ENCODE measurements around the gene FAH.

The FAH gene

GRCh38 chr15:80157215-80157614, 4.4 kb downstream of the FAH start:
- no peak for TF ChIP-seq CTCF (IDR thresholded peaks at IDR 0.05; ENCODE audit: low read depth, low read length)
- no peak for TF ChIP-seq MAX (IDR thresholded peaks at IDR 0.05; ENCODE audit: low read depth, low read length)
- no peak for TF ChIP-seq MYC (IDR thresholded peaks at IDR 0.05; ENCODE audit: low read depth, low read length)
- no peak for TF ChIP-seq POLR2A (IDR thresholded peaks at IDR 0.05; ENCODE audit: extremely low read depth, insufficient read length)
- no peak for DNase-seq (ENCODE audit: low read depth)
- no peak overlapping the region for H3K4me3 ChIP-seq (ENCODE audit: low read depth, low read length)

- no peak overlapping the region for H3K4me3 ChIP-seq (ENCODE audit: low read depth, low read length)
- no peak for DNase-seq (ENCODE audit: low read depth)
- TF ChIP-seq MAX (IDR thresholded peaks at IDR 0.05; ENCODE audit: low read depth, low read length), result no peak
Measured at GRCh38 chr15:80159301-80159700, 6.5 kb downstream of the FAH start.

- peak; percentile 39 for DNase-seq (ENCODE audit: low read depth)
- H3K4me3 ChIP-seq (ENCODE audit: low read depth, low read length), result no peak overlapping the region
- no peak for TF ChIP-seq MYC (IDR thresholded peaks at IDR 0.05; ENCODE audit: low read depth, low read length)
- TF ChIP-seq POLR2A (IDR thresholded peaks at IDR 0.05; ENCODE audit: extremely low read depth, insufficient read length), result no peak
- no peak for TF ChIP-seq CTCF (IDR thresholded peaks at IDR 0.05; ENCODE audit: low read depth, low read length)
- TF ChIP-seq MAX (IDR thresholded peaks at IDR 0.05; ENCODE audit: low read depth, low read length), result no peak
Measured at GRCh38 chr15:80159811-80160569, 7.2 kb downstream of the FAH start.

GRCh38 chr15:80160570-80161156, 7.9 kb downstream of the FAH start:
- H3K4me3 ChIP-seq (ENCODE audit: low read depth, low read length), result no peak overlapping the region
- TF ChIP-seq CTCF (IDR thresholded peaks at IDR 0.05; ENCODE audit: low read depth, low read length) (no peak), MAX (IDR thresholded peaks at IDR 0.05; ENCODE audit: low read depth, low read length) (peak; percentile 100), MYC (IDR thresholded peaks at IDR 0.05; ENCODE audit: low read depth, low read length) (peak; percentile 100), POLR2A (IDR thresholded peaks at IDR 0.05; ENCODE audit: extremely low read depth, insufficient read length) (peak; percentile 51)
- peak; percentile 98 for DNase-seq (ENCODE audit: low read depth)

- DNase-seq (ENCODE audit: low read depth), result no peak
- H3K4me3 ChIP-seq (ENCODE audit: low read depth, low read length), result no peak overlapping the region
- no peak for TF ChIP-seq CTCF (IDR thresholded peaks at IDR 0.05; ENCODE audit: low read depth, low read length)
- no peak for TF ChIP-seq POLR2A (IDR thresholded peaks at IDR 0.05; ENCODE audit: extremely low read depth, insufficient read length)
- TF ChIP-seq MAX (IDR thresholded peaks at IDR 0.05; ENCODE audit: low read depth, low read length), result no peak
- TF ChIP-seq MYC (IDR thresholded peaks at IDR 0.05; ENCODE audit: low read depth, low read length), result no peak
Measured at GRCh38 chr15:80161468-80162016, 8.7 kb downstream of the FAH start.

GRCh38 chr15:80162059-80162554, 9.3 kb downstream of the FAH start:
- peak; percentile 52 for DNase-seq (ENCODE audit: low read depth)
- TF ChIP-seq POLR2A (IDR thresholded peaks at IDR 0.05; ENCODE audit: extremely low read depth, insufficient read length) (no peak), CTCF (IDR thresholded peaks at IDR 0.05; ENCODE audit: low read depth, low read length) (no peak), MYC (IDR thresholded peaks at IDR 0.05; ENCODE audit: low read depth, low read length) (no peak), MAX (IDR thresholded peaks at IDR 0.05; ENCODE audit: low read depth, low read length) (no peak)
- no peak overlapping the region for H3K4me3 ChIP-seq (ENCODE audit: low read depth, low read length)
